Body of pancreas (tissue), 4 donors: ENCODE measurements around the gene SETDB2.

Experiments
- POLR2A ChIP-seq, 3 donors: fragments of 450-650 bp; IDR thresholded peaks; one replicate each; pipeline ENCODE4 v1.6.1; 2016; ENCODE audit warnings: antibody characterized with exemption in 3 of 3, mild to moderate bottlenecking in 2 of 3
- TF ChIP-seq, protein P1 (sequence below), 7 experiments: fragments of 450-650 bp in 4 of 7; fragments of 200-600 bp in 3 of 7; sonication (generic) in 3 of 7; IDR thresholded peaks; one replicate each; pipeline ENCODE4 v1.5.1; 2016 to 2019; ENCODE audit warnings: antibody characterized with exemption in 7 of 7

DNA sequence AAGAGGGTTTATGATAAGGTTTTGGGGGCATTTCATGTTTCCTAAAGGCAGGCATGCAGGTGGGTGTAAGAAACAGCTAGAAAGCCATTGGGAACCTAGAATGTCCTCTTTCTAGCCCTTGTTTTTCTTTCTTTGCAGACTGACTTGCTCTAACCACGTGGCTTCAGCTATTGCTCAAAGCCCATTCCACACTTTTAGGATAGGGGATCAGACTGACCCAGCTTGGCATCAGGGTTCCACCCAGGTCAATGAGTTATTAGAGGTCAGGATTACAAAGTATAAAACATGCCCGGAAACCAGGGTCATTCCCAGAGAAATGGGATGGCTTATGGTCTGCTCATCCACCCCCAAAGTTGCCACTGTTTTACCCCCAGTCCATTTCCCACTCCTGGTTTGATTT lies 68.5 kb downstream of the SETDB2 start:
- TF ChIP-seq, protein P1, sequence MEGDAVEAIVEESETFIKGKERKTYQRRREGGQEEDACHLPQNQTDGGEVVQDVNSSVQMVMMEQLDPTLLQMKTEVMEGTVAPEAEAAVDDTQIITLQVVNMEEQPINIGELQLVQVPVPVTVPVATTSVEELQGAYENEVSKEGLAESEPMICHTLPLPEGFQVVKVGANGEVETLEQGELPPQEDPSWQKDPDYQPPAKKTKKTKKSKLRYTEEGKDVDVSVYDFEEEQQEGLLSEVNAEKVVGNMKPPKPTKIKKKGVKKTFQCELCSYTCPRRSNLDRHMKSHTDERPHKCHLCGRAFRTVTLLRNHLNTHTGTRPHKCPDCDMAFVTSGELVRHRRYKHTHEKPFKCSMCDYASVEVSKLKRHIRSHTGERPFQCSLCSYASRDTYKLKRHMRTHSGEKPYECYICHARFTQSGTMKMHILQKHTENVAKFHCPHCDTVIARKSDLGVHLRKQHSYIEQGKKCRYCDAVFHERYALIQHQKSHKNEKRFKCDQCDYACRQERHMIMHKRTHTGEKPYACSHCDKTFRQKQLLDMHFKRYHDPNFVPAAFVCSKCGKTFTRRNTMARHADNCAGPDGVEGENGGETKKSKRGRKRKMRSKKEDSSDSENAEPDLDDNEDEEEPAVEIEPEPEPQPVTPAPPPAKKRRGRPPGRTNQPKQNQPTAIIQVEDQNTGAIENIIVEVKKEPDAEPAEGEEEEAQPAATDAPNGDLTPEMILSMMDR (IDR thresholded peaks at IDR 0.05) = no peak
- no peak for TF ChIP-seq POLR2A (IDR thresholded peaks at IDR 0.05)
